Measurements from ENCODE around the gene ANGPTL3.

Gene ANGPTL3

GRCh38 chr1:62597281-62597680, at the start of gene ANGPTL3:
ANGPTL3 (plus strand) TSS chr1:62597520; CDS start chr1:62597567, 47 bp downstream.
- TF ChIP-seq CTCF (IDR thresholded peaks at IDR 0.05) = no peak

DNA sequence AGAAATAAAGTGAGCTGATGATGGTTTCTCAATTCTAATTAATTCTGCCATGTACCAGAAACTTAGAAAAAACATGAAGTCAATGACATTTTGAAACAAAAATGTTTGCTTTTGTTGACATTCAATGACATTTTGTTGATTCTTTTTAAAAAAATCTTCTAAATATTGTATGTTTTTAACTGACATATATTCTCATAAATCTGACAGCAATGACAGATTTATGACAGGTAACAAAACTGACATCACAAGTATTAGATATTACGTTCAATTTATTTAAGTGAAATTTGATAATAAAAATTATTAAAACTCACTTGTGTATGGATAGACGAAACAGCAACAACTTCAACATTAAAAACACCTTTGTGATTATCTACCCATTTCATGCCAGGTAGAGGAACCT, 36.0 kb upstream of the ANGPTL3 start:
- no peak for TF ChIP-seq CTCF (IDR thresholded peaks at IDR 0.05)

DNA sequence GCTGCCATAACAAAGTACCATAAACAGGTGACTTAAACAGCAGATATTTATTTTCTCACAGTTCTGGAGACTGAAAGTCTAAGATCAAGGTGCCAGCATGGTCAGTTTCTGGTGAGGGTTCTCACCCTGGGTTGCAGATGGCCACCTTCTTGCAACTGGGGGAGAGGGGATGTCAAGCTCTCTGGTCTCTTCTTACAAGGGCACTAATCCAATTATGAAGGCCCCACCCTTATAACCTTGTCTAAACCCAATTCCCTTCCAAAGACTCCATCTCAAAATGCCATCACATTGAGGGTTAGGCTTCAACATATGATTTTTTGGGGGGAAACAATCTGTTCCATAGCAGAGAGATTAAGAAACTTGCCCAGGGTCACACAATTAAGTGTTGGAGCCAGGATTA, 24.8 kb upstream of the ANGPTL3 start:
- no peak for TF ChIP-seq CTCF (IDR thresholded peaks at IDR 0.05)

- no peak for TF ChIP-seq CTCF (IDR thresholded peaks at IDR 0.05)
These were observed 23.6 kb upstream of the ANGPTL3 start for GRCh38 chr1:62573675-62574074.

GRCh38 chr1:62585469-62586155, 11.7 kb upstream of the ANGPTL3 start:
- no peak for TF ChIP-seq CTCF (IDR thresholded peaks at IDR 0.05)

GRCh38 chr1:62588000-62588399, 9.3 kb upstream of the ANGPTL3 start:
- no peak for TF ChIP-seq CTCF (IDR thresholded peaks at IDR 0.05)

- TF ChIP-seq CTCF (IDR thresholded peaks at IDR 0.05) = no peak
These were observed 8.0 kb upstream of the ANGPTL3 start for GRCh38 chr1:62589321-62589720.

Measured in LNCAP (cell line).